H7 (cell line): Measurements from ENCODE around the gene UTP4. TPM values are rescaled to one million over a fixed set of nuclear protein-coding genes. Genes with fewer than 3 reads are reported as not detected.
A peak's percentile ranks its signal among the peaks of the same experiment; 100 is the strongest.

Experiments used
- DNase-seq: peaks from one replicate; pipeline ENCODE4 v3.0.0; 2012
- H3K27me3 ChIP-seq: 2 replicates; pipeline ENCODE4 v1.6.0; 2011; ENCODE audit warnings: mild to moderate bottlenecking, low read length; ENCODE audit not compliant: control insufficient read depth, insufficient read depth
- H3K36me3 ChIP-seq: replicated peaks from 2 replicates; pipeline ENCODE4 v1.5.1; 2011; ENCODE audit warnings: low read length; ENCODE audit not compliant: control insufficient read depth, insufficient read depth
- H3K4me3 ChIP-seq: 2 replicates; pipeline ENCODE4 v1.5.1; 2011; ENCODE audit warnings: low read depth, mild to moderate bottlenecking, control low read depth, low read length, moderate library complexity; ENCODE audit not compliant: insufficient read depth
- total RNA-seq: library from RNA; depleted of rRNA; stranded (reverse); fragments of >200 nt; shearing (Covaris generic); gene quantifications from 2 replicates; pipeline ENCODE4 v1.2.3, GENCODE V29; 2014

UTP4 gene
- total RNA-seq, 1 experiment from 2014 or later: 27.7 TPM

GRCh38 chr16:69166946-69167930, 34.8 kb downstream of the UTP4 start:
- DNase-seq: no peak
- H3K36me3 ChIP-seq: peaks cover 26% of the 10 kb centered on the region
- no peaks in the 10 kb centered on the region for H3K27me3 ChIP-seq
- no peak overlapping the region for H3K4me3 ChIP-seq

- no peak overlapping the region for H3K4me3 ChIP-seq
- peaks cover 21% of the 10 kb centered on the region for H3K36me3 ChIP-seq
- DNase-seq: no peak
- H3K27me3 ChIP-seq: no peaks in the 10 kb centered on the region
Measured at GRCh38 chr16:69169051-69169450, 36.6 kb downstream of the UTP4 start.

- DNase-seq: no peak
- Histone ChIP-seq H3K36me3 (peaks cover 19% of the 10 kb centered on the region), H3K4me3 (no peak overlapping the region), H3K27me3 (no peaks in the 10 kb centered on the region)
Measured at GRCh38 chr16:69169607-69170352, 37.3 kb downstream of the UTP4 start.

- Histone ChIP-seq H3K27me3 (no peaks in the 10 kb centered on the region), H3K4me3 (no peak overlapping the region), H3K36me3 (peaks cover 12% of the 10 kb centered on the region)
- peak; percentile 46 for DNase-seq
Measured at GRCh38 chr16:69171325-69172084, 39.1 kb downstream of the UTP4 start.

GRCh38 chr16:69176033-69176800, 43.8 kb downstream of the UTP4 start:
- Histone ChIP-seq H3K27me3 (no peaks in the 10 kb centered on the region), H3K36me3 (no peaks in the 10 kb centered on the region), H3K4me3 (no peak overlapping the region)
- no peak for DNase-seq

- DNase-seq: no peak
- no peak overlapping the region for H3K4me3 ChIP-seq
- no peaks in the 10 kb centered on the region for H3K27me3 ChIP-seq
- H3K36me3 ChIP-seq: no peaks in the 10 kb centered on the region
Measured at GRCh38 chr16:69179328-69180010, 47.0 kb downstream of the UTP4 start.

- Histone ChIP-seq H3K4me3 (no peak overlapping the region), H3K27me3 (no peaks in the 10 kb centered on the region), H3K36me3 (no peaks in the 10 kb centered on the region)
- no peak for DNase-seq
Measured at GRCh38 chr16:69180011-69180338, 47.5 kb downstream of the UTP4 start.

- Histone ChIP-seq H3K36me3 (no peaks in the 10 kb centered on the region), H3K27me3 (no peaks in the 10 kb centered on the region), H3K4me3 (no peak overlapping the region)
- DNase-seq: no peak
Measured at GRCh38 chr16:69182730-69183416, 50.4 kb downstream of the UTP4 start.

- peak; percentile 98 for DNase-seq
- Histone ChIP-seq H3K4me3 (peak within 1 kb of the TSS; percentile 73), H3K36me3 (no peaks in the 10 kb centered on the region), H3K27me3 (no peaks in the 10 kb centered on the region)
Measured at GRCh38 chr16:69186642-69187445, 54.4 kb downstream of the UTP4 start, which contains the start of gene SNTB2. Gene SNTB2, plus strand, starts transcription at chr16:69187164. Its CDS starts 3 bp downstream, at chr16:69187167.

- peak overlapping the region; percentile 73 for H3K4me3 ChIP-seq
- DNase-seq: peak; percentile 82
- no peaks in the 10 kb centered on the region for H3K27me3 ChIP-seq
- no peaks in the 10 kb centered on the region for H3K36me3 ChIP-seq
Measured at GRCh38 chr16:69187446-69188235, 55.2 kb downstream of the UTP4 start.

GRCh38 chr16:69188236-69188549, 55.7 kb downstream of the UTP4 start:
- peak overlapping the region; percentile 73 for H3K4me3 ChIP-seq
- H3K36me3 ChIP-seq: no peaks in the 10 kb centered on the region
- H3K27me3 ChIP-seq: no peaks in the 10 kb centered on the region
- no peak for DNase-seq

- DNase-seq: peak; percentile 40
- Histone ChIP-seq H3K27me3 (no peaks in the 10 kb centered on the region), H3K4me3 (peak overlapping the region; percentile 2; the same call in 1 of the 2 replicates), H3K36me3 (no peaks in the 10 kb centered on the region)
Measured at GRCh38 chr16:69188716-69189115, 56.3 kb downstream of the UTP4 start.
